Bronchial epithelial cell (primary cell): ENCODE data around the gene ALAS1. TPM values are rescaled to one million over a fixed set of nuclear protein-coding genes. Genes with fewer than 3 reads are reported as not detected.

Source experiments
- DNase-seq: peaks from one replicate; pipeline ENCODE4 v3.0.0-alpha.2; 2010; ENCODE audit warnings: low read depth
- FAIRE-seq: peaks from 2 replicates; lab custom pipeline; 2011; peaks lifted over from hg19 to GRCh38; lab: Jason Lieb, UNC
- H3K27me3 ChIP-seq: 2 replicates; pipeline ENCODE4 v1.5.1; 2011; ENCODE audit warnings: low read length; ENCODE audit not compliant: control insufficient read depth, insufficient read depth
- H3K36me3 ChIP-seq: 2 replicates; pipeline ENCODE4 v1.5.1; 2011; ENCODE audit warnings: low read length; ENCODE audit not compliant: control insufficient read depth, insufficient read depth
- H3K4me3 ChIP-seq: 2 replicates; pipeline ENCODE4 v1.5.1; 2011; ENCODE audit warnings: mild to moderate bottlenecking, low read depth, low read length, control low read depth
- CTCF ChIP-seq: IDR thresholded peaks from 2 replicates; pipeline ENCODE4 v1.5.1; 2011; ENCODE audit warnings: mild to moderate bottlenecking, moderate library complexity, low read length, control low read depth, inconsistent platforms; ENCODE audit not compliant: insufficient read depth, severe bottlenecking
- total RNA-seq: library from RNA; depleted of rRNA; stranded (reverse); fragments of >200 nt; gene quantifications from 2 replicates; pipeline ENCODE4 v1.2.1, GENCODE V29; 2014

The ALAS1 gene
- total RNA-seq, 1 donor from 2014 or later, result 32.1 TPM

GRCh38 chr3:52221563-52222318 is 23.8 kb downstream of the ALAS1 start:
- H3K27me3 ChIP-seq, result no peaks in the 10 kb centered on the region
- no peak for FAIRE-seq
- DNase-seq, result no peak

GRCh38 chr3:52222319-52223221 is 24.6 kb downstream of the ALAS1 start:
- no peak for FAIRE-seq
- no peak for DNase-seq
- H3K36me3 ChIP-seq, result no peaks in the 10 kb centered on the region
- H3K4me3 ChIP-seq, result no peak overlapping the region
- no peak for TF ChIP-seq CTCF
- no peaks in the 10 kb centered on the region for H3K27me3 ChIP-seq

More at GRCh38 chr3:52221563-52222318, 23.8 kb downstream of the ALAS1 start:
- no peak for TF ChIP-seq CTCF
- no peak overlapping the region for H3K4me3 ChIP-seq
- no peaks in the 10 kb centered on the region for H3K36me3 ChIP-seq

- H3K27me3 ChIP-seq, result no peaks in the 10 kb centered on the region
- DNase-seq, result no peak
- no peak for FAIRE-seq
- H3K4me3 ChIP-seq, result no peak overlapping the region
- no peaks in the 10 kb centered on the region for H3K36me3 ChIP-seq
- TF ChIP-seq CTCF, result no peak
Measured at GRCh38 chr3:52223449-52224408, 25.8 kb downstream of the ALAS1 start.

GRCh38 chr3:52225452-52226228 is 27.7 kb downstream of the ALAS1 start, which contains the start of gene TLR9:
Gene TLR9, minus strand, starts transcription at chr3:52225645. Its CDS starts 116 bp downstream, at chr3:52225529.
- Histone ChIP-seq H3K36me3 (peaks cover 8% of the 10 kb centered on the region), H3K27me3 (no peaks in the 10 kb centered on the region), H3K4me3 (no peak within 1 kb of the TSS)
- FAIRE-seq, result no peak
- TF ChIP-seq CTCF, result no peak
- no peak for DNase-seq
